Spleen (tissue), 13 donors: ENCODE data around the gene KCNK4. TPM values are rescaled to one million over a fixed set of nuclear protein-coding genes. Genes with fewer than 3 reads are reported as not detected.

Experiments used
- DNase-seq: peaks from one replicate; pipeline ENCODE4 v3.0.0-alpha.2; 2020
- H3K27ac ChIP-seq, 8 donors: fragments of 200-600 bp; sonication (generic) in 7 of 8; 1 replicate in 4 of 8; 2 replicates in 4 of 8; pipeline versions ENCODE4 v1.5.0 to v1.8.0; 2016 to 2021; ENCODE audit warnings: inconsistent platforms in 4 of 8, mild to moderate bottlenecking in 4 of 8, moderate library complexity in 1 of 8
- H3K27me3 ChIP-seq, 7 donors: fragments of 200-600 bp; sonication (generic) in 6 of 7; replicated peaks in 1 of 7; 1 replicate in 4 of 7; 2 replicates in 3 of 7; pipeline versions ENCODE4 v1.5.0 to v1.8.0; 2016 to 2021; ENCODE audit warnings: inconsistent platforms in 3 of 7, mild to moderate bottlenecking in 1 of 7
- H3K36me3 ChIP-seq, 6 donors: fragments of 200-600 bp; sonication (generic) in 5 of 6; 1 replicate in 4 of 6; 2 replicates in 2 of 6; pipeline versions ENCODE4 v1.5.0 to v1.8.0; 2016 to 2021; ENCODE audit warnings: inconsistent platforms in 2 of 6
- H3K4me1 ChIP-seq, 6 donors: fragments of 200-600 bp; sonication (generic) in 5 of 6; 1 replicate in 3 of 6; 2 replicates in 3 of 6; pipeline versions ENCODE4 v1.5.0 to v1.8.0; 2016 to 2021; ENCODE audit warnings: inconsistent platforms in 3 of 6
- H3K4me3 ChIP-seq, 8 donors: fragments of 200-600 bp; sonication (generic) in 7 of 8; 1 replicate in 4 of 8; 2 replicates in 4 of 8; pipeline versions ENCODE4 v1.5.0 to v1.8.0; 2016 to 2021; ENCODE audit warnings: inconsistent platforms in 4 of 8, mild to moderate bottlenecking in 4 of 8, moderate library complexity in 2 of 8
- H3K9me3 ChIP-seq, 8 donors: fragments of 200-600 bp; sonication (generic) in 7 of 8; 1 replicate in 4 of 8; 2 replicates in 4 of 8; pipeline versions ENCODE4 v1.5.0 to v1.8.0; 2016 to 2021; ENCODE audit warnings: inconsistent platforms in 4 of 8
- CTCF ChIP-seq, 11 experiments: fragments of 200-600 bp in 7 of 11; fragments of 450-650 bp in 4 of 11; sonication (generic) in 4 of 11; IDR thresholded peaks in 8 of 11; conservative IDR thresholded peaks in 3 of 11; 1 replicate in 7 of 11; 2 replicates in 4 of 11; pipeline versions ENCODE4 v1.4.0 to v1.8.0; 2016 to 2021; ENCODE audit warnings: antibody characterized with exemption in 11 of 11, inconsistent platforms in 4 of 11, mild to moderate bottlenecking in 1 of 11
- POLR2A ChIP-seq, 3 donors: fragments of 450-650 bp; IDR thresholded peaks; one replicate each; pipeline ENCODE4 v1.5.1; 2017; ENCODE audit warnings: antibody characterized with exemption in 3 of 3, mild to moderate bottlenecking in 1 of 3
- POLR2AphosphoS5 ChIP-seq, 3 donors: sonication (generic); formaldehyde crosslinking; IDR thresholded peaks; one replicate each; pipeline ENCODE4 v1.5.1; 2017; ENCODE audit warnings: antibody characterized with exemption in 3 of 3
- WGBS, 5 donors: extraction: QIAGEN DNeasy Blood & Tissue Kit in 3 of 5; methylation state at CpG; one replicate each; pipeline versions ENCODE4 v1.1.5 to v1.1.7; 2013 to 2018; 5-methylcytosine and 5-hydroxymethylcytosine counted together
- intact Hi-C: fragments of 100-400 bp; cut with DNase I; formaldehyde crosslinking; loops from one replicate; pipeline ENCODE4 v1.15.0; 2023; ENCODE audit warnings: low total_unique reads
- long read RNA-seq, 2 donors: transcript quantifications; one replicate each; lab custom pipeline, GENCODE V29; 2026
- polyA plus RNA-seq, 3 donors: library from polyadenylated mRNA; stranded (reverse); fragments of 200-250 nt; gene quantifications; one replicate each; pipeline ENCODE4 v1.2.1, GENCODE V29; 2013
- total RNA-seq, 7 donors: library from RNA; depleted of rRNA in 3 of 7; stranded (reverse); fragments of >200 nt in 3 of 7; fragmentation: NEBNext Ultra II Directional in 4 of 7; extraction: Animal tissue kit (Norgen Biotek cat#: 25700) in 4 of 7; gene quantifications; one replicate each; pipeline versions ENCODE4 v1.1.0 to v1.2.1, GENCODE V29; 2016 to 2021
- donor health status: healthy with polysubstance abuse.
- donor health status: DM: no; HTN: no; CAD: no; lungs with moderate emphysema.
- donor health status: DM: no; HTN: no; CAD: no.
- donor health status: Bipolar disorder and iron deficiency.
- donor health status: healthy.
- donor health status: DM: no; HTN: no; CAD: no.
- donor health status: DM: yes; HTN: yes; CAD: no.

KCNK4 gene
- total RNA-seq (under 1 TPM in 3 of 7 donors, not detected in 4; 0.35 to 0.77 (median 0.44) TPM), polyA plus RNA-seq (under 1 TPM in 2 of 3 donors, not detected in 1; 0.06 to 0.09 TPM)
- long read RNA-seq, donor 1: 0 reads
- long read RNA-seq, donor 2: 0 reads

GRCh38 chr11:64291262-64291751, at the start of gene KCNK4:
Gene KCNK4 (plus strand): TSS chr11:64291302. CDS start chr11:64293019, 1,717 bp downstream.
- H3K4me1 ChIP-seq: peaks cover 9 to 41% (median 29%) of the 10 kb centered on the region in 6 donors
- TF ChIP-seq POLR2A (IDR thresholded peaks at IDR 0.05): no peak
- no peak for TF ChIP-seq POLR2AphosphoS5 (IDR thresholded peaks at IDR 0.05)
- no peak for TF ChIP-seq CTCF (IDR thresholded peaks at IDR 0.05 in 8 of 11, conservative IDR thresholded peaks at IDR 0.05 in 3 of 11)
- intact Hi-C loops: no loop called here
- 1 to 26% (median 6%) methylated on average over 7 to 45 of the region's 45 CpGs for WGBS, 5 donors
- peak within 1 kb of the TSS; percentile 8 to 69 (median 36) for H3K4me3 ChIP-seq
- peaks cover 6 to 65% (median 56%) of the 10 kb centered on the region in 7 donors for H3K27me3 ChIP-seq
- no peak within 1 kb of the TSS for H3K27ac ChIP-seq
- peaks cover 0 to 19% (median 0%) of the 10 kb centered on the region in 6 donors for H3K36me3 ChIP-seq
- DNase-seq: no peak
- no peaks in the 10 kb centered on the region for H3K9me3 ChIP-seq

GRCh38 chr11:64241491-64242374, 49.4 kb upstream of the KCNK4 start:
- no peaks in the 10 kb centered on the region for H3K27me3 ChIP-seq
- 0 to 1% (median 1%) methylated on average over 28 to 63 of the region's 63 CpGs for WGBS, 5 donors
- peak; percentile 56 to 74 (median 71) for TF ChIP-seq POLR2AphosphoS5 (IDR thresholded peaks at IDR 0.05)
- TF ChIP-seq CTCF (IDR thresholded peaks at IDR 0.05 in 8 of 11, conservative IDR thresholded peaks at IDR 0.05 in 3 of 11): peak in 2 of 11 experiments; percentile 11 to 36
- no peak for TF ChIP-seq POLR2A (IDR thresholded peaks at IDR 0.05)
- DNase-seq: no peak
- peaks cover 23 to 88% (median 65%) of the 10 kb centered on the region in 6 donors for H3K4me1 ChIP-seq
- intact Hi-C loops: no loop called here
- peaks cover 0 to 48% (median 28%) of the 10 kb centered on the region in 6 donors for H3K36me3 ChIP-seq
- H3K4me3 ChIP-seq: peak overlapping the region; percentile 71 to 99 (median 86)
- H3K9me3 ChIP-seq: no peaks in the 10 kb centered on the region
- H3K27ac ChIP-seq: peak overlapping the region; percentile 86 to 100 (median 98)

DNA sequence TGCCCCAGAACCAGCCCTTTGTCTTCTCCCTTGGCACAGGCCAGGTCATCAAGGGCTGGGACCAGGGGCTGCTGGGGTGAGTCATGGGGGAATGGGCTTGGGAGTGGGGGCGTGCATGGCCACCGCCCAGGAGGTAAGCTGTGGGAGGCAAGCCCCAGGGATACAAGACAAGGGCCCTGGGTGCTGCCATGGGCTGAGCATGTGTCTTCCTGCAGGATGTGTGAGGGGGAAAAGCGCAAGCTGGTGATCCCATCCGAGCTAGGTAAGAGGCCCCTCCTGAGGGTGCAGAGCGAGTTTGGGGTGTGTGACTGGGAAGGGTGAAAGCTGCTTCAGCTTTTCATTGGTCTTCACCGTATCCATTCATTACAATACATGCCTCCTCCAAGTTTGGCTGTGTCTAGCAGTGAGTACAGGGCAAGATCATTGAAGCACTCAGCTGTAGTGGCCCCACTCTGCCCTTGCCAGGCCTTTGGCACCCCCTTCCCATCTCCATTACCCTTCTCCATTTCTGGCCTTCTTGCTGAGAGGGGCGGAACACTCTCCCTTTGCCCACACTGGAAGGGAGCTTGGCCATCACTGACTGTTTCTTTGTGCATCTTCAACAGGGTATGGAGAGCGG, 47.8 kb upstream of the KCNK4 start:
- intact Hi-C loops: no loop called here
- H3K27ac ChIP-seq: peak overlapping the region in 3 of 8 donors; percentile 95 to 100 (median 97)
- 90 to 94% (median 92%) methylated on average over 8 of the region's 8 CpGs for WGBS, 5 donors
- H3K4me1 ChIP-seq: peaks cover 23 to 87% (median 68%) of the 10 kb centered on the region in 6 donors
- peaks cover 0 to 35% (median 16%) of the 10 kb centered on the region in 6 donors for H3K36me3 ChIP-seq
- H3K4me3 ChIP-seq: peak overlapping the region in 1 of 8 donors; percentile 11
- TF ChIP-seq POLR2AphosphoS5 (IDR thresholded peaks at IDR 0.05) (peak in 1 of 3 donors; percentile 10), POLR2A (IDR thresholded peaks at IDR 0.05) (no peak)
- no peaks in the 10 kb centered on the region for H3K27me3 ChIP-seq
- DNase-seq: no peak
- H3K9me3 ChIP-seq: no peaks in the 10 kb centered on the region

- Histone ChIP-seq H3K27me3 (no peaks in the 10 kb centered on the region), H3K36me3 (peaks cover 0 to 27% (median 9%) of the 10 kb centered on the region in 6 donors), H3K4me3 (no peak overlapping the region), H3K4me1 (peaks cover 23 to 81% (median 62%) of the 10 kb centered on the region in 6 donors), H3K27ac (peak overlapping the region in 2 of 8 donors; percentile 95 to 100), H3K9me3 (no peaks in the 10 kb centered on the region)
- no peak for TF ChIP-seq POLR2AphosphoS5 (IDR thresholded peaks at IDR 0.05)
- no peak for TF ChIP-seq CTCF (IDR thresholded peaks at IDR 0.05 in 8 of 11, conservative IDR thresholded peaks at IDR 0.05 in 3 of 11)
- no peak for TF ChIP-seq POLR2A (IDR thresholded peaks at IDR 0.05)
- 58 to 75% (median 70%) methylated on average over 5 of the region's 5 CpGs for WGBS, 5 donors
- DNase-seq: no peak
- intact Hi-C loops: no loop called here
These were observed 47.0 kb upstream of the KCNK4 start for GRCh38 chr11:64244107-64244506.
